Thyroid gland (tissue), 4 donors: ENCODE results near the gene DOK6. TPM values are rescaled to one million over a fixed set of nuclear protein-coding genes. Genes with fewer than 3 reads are reported as not detected.

Experiments
- DNase-seq, 2 donors: peaks; one replicate each; pipeline ENCODE4 v3.0.0-alpha.2; 2019
- H3K27ac ChIP-seq, 3 donors: fragments of 200-600 bp; sonication (generic); 1 replicate in 2 of 3; 2 replicates in 1 of 3; pipeline ENCODE4 v1.5.1; 2016 to 2019; ENCODE audit warnings: mild to moderate bottlenecking in 1 of 3, moderate library complexity in 1 of 3
- H3K27me3 ChIP-seq: fragments of 200-600 bp; sonication (generic); one replicate; pipeline ENCODE4 v1.5.1; 2019
- H3K36me3 ChIP-seq, 2 donors: fragments of 200-600 bp; sonication (generic); one replicate each; pipeline ENCODE4 v1.5.1; 2016 to 2019
- H3K4me1 ChIP-seq, 2 donors: fragments of 200-600 bp; sonication (generic); one replicate each; pipeline ENCODE4 v1.5.1; 2017 to 2019
- H3K4me3 ChIP-seq, 3 donors: fragments of 200-600 bp; sonication (generic); replicated peaks in 1 of 3; 1 replicate in 2 of 3; 2 replicates in 1 of 3; pipeline ENCODE4 v1.5.1; 2016; ENCODE audit warnings: mild to moderate bottlenecking in 1 of 3
- H3K9me3 ChIP-seq: fragments of 200-600 bp; sonication (generic); one replicate; pipeline ENCODE4 v1.5.1; 2017
- POLR2A ChIP-seq, 2 donors: fragments of 450-650 bp; IDR thresholded peaks; one replicate each; pipeline ENCODE4 v1.6.1; 2017; ENCODE audit warnings: antibody characterized with exemption in 2 of 2, mild to moderate bottlenecking in 2 of 2, moderate library complexity in 1 of 2
- WGBS, 2 donors: methylation state at CpG; one replicate each; pipeline ENCODE4 v1.1.5; 2017; 5-methylcytosine and 5-hydroxymethylcytosine counted together
- intact Hi-C: fragments of 100-400 bp; cut with DNase I; formaldehyde crosslinking; loops from one replicate; pipeline ENCODE4 v1.15.1; 2023
- total RNA-seq, 4 donors: library from RNA; depleted of rRNA; stranded (reverse); fragments of >200 nt; gene quantifications; one replicate each; pipeline ENCODE4 v1.2.3, GENCODE V29; 2016
- TF ChIP-seq, protein P1 (sequence below), 6 experiments: fragments of 200-600 bp in 3 of 6; fragments of 450-650 bp in 3 of 6; sonication (generic) in 3 of 6; IDR thresholded peaks; one replicate each; pipeline ENCODE4 v1.5.1; 2016 to 2019; ENCODE audit warnings: antibody characterized with exemption in 6 of 6, mild to moderate bottlenecking in 2 of 6, inconsistent platforms in 1 of 6, moderate library complexity in 1 of 6

The DOK6 gene
- total RNA-seq, 4 donors from 2014 or later: 0.94 to 3.1 (median 2.5) TPM

DNA sequence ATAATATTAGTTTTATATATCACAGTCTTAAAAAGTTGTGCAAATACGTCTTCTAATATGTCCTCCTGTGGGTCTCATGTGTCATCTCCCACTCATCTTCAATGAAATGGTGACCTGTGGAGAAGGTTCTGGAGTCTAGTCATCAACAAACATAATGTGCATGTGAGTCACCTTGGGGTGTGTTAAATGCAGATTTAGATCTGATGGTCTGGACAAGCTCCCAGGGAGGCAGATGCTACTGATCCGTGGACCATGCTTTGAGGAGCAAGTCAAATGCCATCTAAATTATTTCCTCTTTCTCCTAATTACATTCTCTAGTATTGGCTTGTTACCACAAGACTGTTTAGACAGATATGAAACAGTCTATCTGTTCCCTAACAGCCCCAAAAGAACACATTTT is 336.0 kb downstream of the DOK6 start:
- Histone ChIP-seq H3K4me1 (no peaks in the 10 kb centered on the region), H3K27me3 (no peaks in the 10 kb centered on the region), H3K9me3 (no peaks in the 10 kb centered on the region), H3K4me3 (no peak overlapping the region), H3K27ac (no peak overlapping the region), H3K36me3 (no peaks in the 10 kb centered on the region)
- intact Hi-C loops: no loop called here
- WGBS, 2 donors: 89 to 96% methylated on average over 2 of the region's 2 CpGs
- DNase-seq: no peak
- TF ChIP-seq, protein P1, sequence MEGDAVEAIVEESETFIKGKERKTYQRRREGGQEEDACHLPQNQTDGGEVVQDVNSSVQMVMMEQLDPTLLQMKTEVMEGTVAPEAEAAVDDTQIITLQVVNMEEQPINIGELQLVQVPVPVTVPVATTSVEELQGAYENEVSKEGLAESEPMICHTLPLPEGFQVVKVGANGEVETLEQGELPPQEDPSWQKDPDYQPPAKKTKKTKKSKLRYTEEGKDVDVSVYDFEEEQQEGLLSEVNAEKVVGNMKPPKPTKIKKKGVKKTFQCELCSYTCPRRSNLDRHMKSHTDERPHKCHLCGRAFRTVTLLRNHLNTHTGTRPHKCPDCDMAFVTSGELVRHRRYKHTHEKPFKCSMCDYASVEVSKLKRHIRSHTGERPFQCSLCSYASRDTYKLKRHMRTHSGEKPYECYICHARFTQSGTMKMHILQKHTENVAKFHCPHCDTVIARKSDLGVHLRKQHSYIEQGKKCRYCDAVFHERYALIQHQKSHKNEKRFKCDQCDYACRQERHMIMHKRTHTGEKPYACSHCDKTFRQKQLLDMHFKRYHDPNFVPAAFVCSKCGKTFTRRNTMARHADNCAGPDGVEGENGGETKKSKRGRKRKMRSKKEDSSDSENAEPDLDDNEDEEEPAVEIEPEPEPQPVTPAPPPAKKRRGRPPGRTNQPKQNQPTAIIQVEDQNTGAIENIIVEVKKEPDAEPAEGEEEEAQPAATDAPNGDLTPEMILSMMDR (IDR thresholded peaks at IDR 0.05): no peak
- no peak for TF ChIP-seq POLR2A (IDR thresholded peaks at IDR 0.05)

GRCh38 chr18:69737851-69738250 is 337.2 kb downstream of the DOK6 start:
- intact Hi-C loops: no loop called here
- H3K27ac ChIP-seq: no peak overlapping the region
- H3K4me3 ChIP-seq: no peak overlapping the region
- H3K9me3 ChIP-seq: no peaks in the 10 kb centered on the region
- H3K27me3 ChIP-seq: no peaks in the 10 kb centered on the region
- no peaks in the 10 kb centered on the region for H3K36me3 ChIP-seq
- 70% methylated on average over 3 of the region's 3 CpGs for WGBS, 2 donors
- no peaks in the 10 kb centered on the region for H3K4me1 ChIP-seq
- no peak for TF ChIP-seq POLR2A (IDR thresholded peaks at IDR 0.05)
- TF ChIP-seq, protein P1 (IDR thresholded peaks at IDR 0.05): no peak
- no peak for DNase-seq

- TF ChIP-seq, protein P1 (IDR thresholded peaks at IDR 0.05): no peak
- no peak for TF ChIP-seq POLR2A (IDR thresholded peaks at IDR 0.05)
- intact Hi-C loops: no loop called here
- Histone ChIP-seq H3K9me3 (no peaks in the 10 kb centered on the region), H3K36me3 (no peaks in the 10 kb centered on the region), H3K4me3 (no peak overlapping the region), H3K27ac (no peak overlapping the region), H3K27me3 (no peaks in the 10 kb centered on the region), H3K4me1 (no peaks in the 10 kb centered on the region)
- DNase-seq: no peak
- WGBS, 2 donors: 89 to 91% methylated on average over 2 of the region's 2 CpGs
Measured at GRCh38 chr18:69747388-69747787, 346.7 kb downstream of the DOK6 start.

DNA sequence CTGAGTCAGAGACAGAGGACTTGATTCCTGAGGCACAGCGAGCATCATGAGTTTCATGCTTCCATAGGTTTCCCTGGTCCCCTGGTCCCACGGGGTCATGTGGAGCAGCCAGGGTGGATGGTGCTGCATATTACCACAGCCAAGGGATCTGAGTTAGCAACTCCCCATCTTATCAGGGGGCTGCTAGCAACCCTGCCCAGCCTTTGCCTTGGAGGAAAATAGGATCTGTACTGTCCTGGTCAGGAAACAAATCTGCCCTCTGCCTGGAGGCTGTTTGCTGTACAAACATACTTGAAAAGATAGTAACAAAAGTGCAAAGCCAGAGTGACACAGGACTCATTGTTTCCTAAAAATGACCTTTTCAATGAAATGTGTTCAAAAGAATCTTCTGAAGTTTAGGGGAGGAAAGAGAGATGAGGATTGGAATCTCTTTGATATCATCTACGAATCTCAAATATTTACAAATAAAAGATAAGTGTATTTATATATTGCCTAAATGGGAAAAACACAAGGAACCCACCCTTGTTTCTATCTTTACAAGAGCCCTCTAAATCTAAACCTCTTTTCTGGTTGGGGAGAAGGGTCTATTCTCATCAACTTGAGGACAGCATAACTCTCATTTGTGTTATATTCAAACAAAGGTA is 352.2 kb downstream of the DOK6 start:
- no peak for DNase-seq
- WGBS, 2 donors: 72 to 78% methylated on average over 3 of the region's 3 CpGs
- H3K27ac ChIP-seq: no peak overlapping the region
- intact Hi-C loops: no loop called here
- TF ChIP-seq, protein P1 (IDR thresholded peaks at IDR 0.05): no peak
- TF ChIP-seq POLR2A (IDR thresholded peaks at IDR 0.05): no peak
- H3K27me3 ChIP-seq: no peaks in the 10 kb centered on the region
- no peaks in the 10 kb centered on the region for H3K36me3 ChIP-seq
- no peak overlapping the region for H3K4me3 ChIP-seq
- H3K9me3 ChIP-seq: no peaks in the 10 kb centered on the region
- no peaks in the 10 kb centered on the region for H3K4me1 ChIP-seq

- TF ChIP-seq, protein P1 (IDR thresholded peaks at IDR 0.05): no peak
- no peak for TF ChIP-seq POLR2A (IDR thresholded peaks at IDR 0.05)
Measured at GRCh38 chr18:69754108-69754507, 353.4 kb downstream of the DOK6 start.

More at GRCh38 chr18:69754108-69754507, 353.4 kb downstream of the DOK6 start:
- H3K4me3 ChIP-seq: no peak overlapping the region
- H3K4me1 ChIP-seq: no peaks in the 10 kb centered on the region
- H3K9me3 ChIP-seq: no peaks in the 10 kb centered on the region
- intact Hi-C loops: no loop called here
- 95 to 99% methylated on average over 3 of the region's 3 CpGs for WGBS, 2 donors
- DNase-seq: no peak
- H3K27ac ChIP-seq: no peak overlapping the region
- H3K36me3 ChIP-seq: no peaks in the 10 kb centered on the region
- no peaks in the 10 kb centered on the region for H3K27me3 ChIP-seq
